Heart left ventricle (tissue), 16 donors: ENCODE data around the gene B3GALNT1. TPM values are rescaled to one million over a fixed set of nuclear protein-coding genes. Genes with fewer than 3 reads are reported as not detected.

ENCODE experiments used
- ATAC-seq, 4 donors: fragments of 200-7000 bp; cut with Tn5 transposase; one replicate each; pipeline ENCODE4 v1.9.1; 2020 to 2022; ENCODE audit warnings: moderate library complexity in 4 of 4, mild to moderate bottlenecking in 3 of 4, moderate number of reproducible peaks in 1 of 4
- DNase-seq, 5 donors: peaks; one replicate each; pipeline ENCODE4 v3.0.0-alpha.2; 2020
- H3K27ac ChIP-seq, 12 donors: fragments of 200-600 bp; sonication (generic) in 4 of 12; one replicate each; pipeline versions ENCODE4 v1.5.0 to v1.8.0; 2016 to 2022; ENCODE audit warnings: mild to moderate bottlenecking in 2 of 12
- H3K27me3 ChIP-seq, 9 donors: fragments of 200-600 bp; sonication (generic) in 2 of 9; one replicate each; pipeline versions ENCODE4 v1.5.1 to v1.8.0; 2016 to 2022; ENCODE audit warnings: mild to moderate bottlenecking in 3 of 9
- H3K36me3 ChIP-seq, 9 donors: fragments of 200-600 bp; sonication (generic) in 2 of 9; one replicate each; pipeline versions ENCODE4 v1.5.0 to v1.8.0; 2018 to 2022; ENCODE audit warnings: mild to moderate bottlenecking in 2 of 9
- H3K4me1 ChIP-seq, 12 donors: fragments of 200-600 bp; sonication (generic) in 4 of 12; one replicate each; pipeline versions ENCODE4 v1.5.0 to v1.8.0; 2016 to 2022; ENCODE audit warnings: mild to moderate bottlenecking in 3 of 12
- H3K4me3 ChIP-seq, 12 donors: fragments of 200-600 bp; sonication (generic) in 4 of 12; one replicate each; pipeline versions ENCODE4 v1.5.0 to v1.8.0; 2017 to 2022; ENCODE audit warnings: mild to moderate bottlenecking in 9 of 12, moderate library complexity in 4 of 12
- H3K9me3 ChIP-seq, 12 donors: fragments of 200-600 bp; sonication (generic) in 4 of 12; one replicate each; pipeline versions ENCODE4 v1.5.0 to v1.8.0; 2016 to 2022; ENCODE audit warnings: mild to moderate bottlenecking in 1 of 12
- POLR2A ChIP-seq, 2 donors: fragments of 450-650 bp; IDR thresholded peaks; one replicate each; pipeline ENCODE4 v1.6.1; 2017; ENCODE audit warnings: antibody characterized with exemption in 2 of 2, mild to moderate bottlenecking in 2 of 2, moderate library complexity in 2 of 2
- WGBS, 4 donors: extraction: QIAGEN DNeasy Blood & Tissue Kit in 2 of 4; methylation state at CpG; one replicate each; pipeline versions ENCODE4 v1.1.5 to v1.1.7; 2013 to 2018; 5-methylcytosine and 5-hydroxymethylcytosine counted together
- intact Hi-C, 10 donors: fragments of 100-400 bp; cut with DNase I; formaldehyde crosslinking; loops; one replicate each; pipeline versions ENCODE4 v1.11.1 to v1.14.2; 2022
- polyA plus RNA-seq, 2 donors: library from polyadenylated mRNA; stranded (reverse); fragments of 200-250 nt; gene quantifications; one replicate each; pipeline ENCODE4 v1.2.3, GENCODE V29; 2013
- total RNA-seq, 9 donors: library from RNA; depleted of rRNA in 2 of 9; stranded (reverse); fragments of >200 nt in 2 of 9; fragmentation: NEBNext Ultra II Directional in 3 of 9; extraction: Animal tissue kit (Norgen Biotek cat#: 25700) in 3 of 9; gene quantifications; one replicate each; pipeline versions ENCODE4 v1.1.0 to v1.2.4, GENCODE V29; 2016 to 2023
- TF ChIP-seq, protein P1 (sequence below), 12 donors: fragments of 200-600 bp; sonication (generic) in 4 of 12; IDR thresholded peaks; one replicate each; pipeline versions ENCODE4 v1.5.0 to v1.8.0; 2018 to 2022; ENCODE audit warnings: antibody characterized with exemption in 12 of 12, mild to moderate bottlenecking in 5 of 12
- donor health status: ischemic (EF 13 %, LVEDD 7.1; RV severe dilation, severe dysfunction).
- donor health status: healthy with polysubstance abuse.
- donor health status: DM: no; HTN: yes; CAD: no.
- donor health status: DM: no; HTN: no; CAD: no.
- donor health status: ischemic (EF 25% LVEDD 6.9; RV normal size, moderate dysfunction).
- donor health status: ischemic (EF 25% LVEDD 5.7; RV mildly dilated, moderate dysfunction).
- donor health status: healthy.
- donor health status: DM: yes; HTN: yes; CAD: no.
- donor health status: ischemic (EF 35%, LVEDD 5.7; RV mildly dilated, moderate dysfunction).
- donor health status: nonischemic (EF 11% LVEDD 7.7; RV severe dilation, severe dysfunction).
- donor health status: DM: yes; HTN: yes; CAD: no.
- donor health status: PGD.
- donor health status: ischemic (EF 29% LVEDD 5.4; RV normal size, mild dysfunction).
- donor health status: nonischemic (EF 23%, LVEDD 6.1; RV moderate dilation, normal function).

B3GALNT1 gene
- total and polyA plus RNA-seq, 11 donors = 15.2 to 94.6 (median 63.3) TPM

DNA sequence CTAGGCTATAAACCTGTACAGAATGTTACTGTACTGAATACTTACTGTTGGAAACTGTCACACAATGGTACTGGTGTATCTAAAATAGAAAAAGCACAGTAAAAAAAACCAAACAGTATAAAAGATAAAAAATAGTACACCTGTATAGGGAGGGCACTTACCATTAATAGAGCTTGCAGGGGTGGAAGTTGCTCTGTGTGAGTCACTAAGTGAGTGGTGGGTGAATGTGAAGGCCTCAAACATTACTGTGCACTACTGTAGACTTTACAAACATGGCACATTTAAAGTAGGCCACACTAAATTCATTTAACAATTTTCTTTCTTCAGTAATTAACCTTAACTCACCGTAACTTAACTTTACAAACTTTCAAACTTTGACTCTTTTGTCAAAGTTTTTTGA, 22.0 kb downstream of the B3GALNT1 start:
- peak overlapping the region in 4 of 12 donors; percentile 12 to 65 (median 53) for H3K27ac ChIP-seq
- no peak overlapping the region for H3K4me3 ChIP-seq
- H3K9me3 ChIP-seq = no peaks in the 10 kb centered on the region
- H3K36me3 ChIP-seq = peaks cover 0 to 54% (median 19%) of the 10 kb centered on the region in 9 donors
- H3K27me3 ChIP-seq = no peaks in the 10 kb centered on the region
- ATAC-seq (peak in 1 of 4 donors; percentile 32), DNase-seq (no peak)
- intact Hi-C loops = no loop called here
- 96 to 100% (median 99%) methylated on average over 1 of the region's 1 CpG for WGBS, 4 donors
- H3K4me1 ChIP-seq = peaks cover 0 to 25% (median 10%) of the 10 kb centered on the region in 12 donors
- TF ChIP-seq, protein P1, sequence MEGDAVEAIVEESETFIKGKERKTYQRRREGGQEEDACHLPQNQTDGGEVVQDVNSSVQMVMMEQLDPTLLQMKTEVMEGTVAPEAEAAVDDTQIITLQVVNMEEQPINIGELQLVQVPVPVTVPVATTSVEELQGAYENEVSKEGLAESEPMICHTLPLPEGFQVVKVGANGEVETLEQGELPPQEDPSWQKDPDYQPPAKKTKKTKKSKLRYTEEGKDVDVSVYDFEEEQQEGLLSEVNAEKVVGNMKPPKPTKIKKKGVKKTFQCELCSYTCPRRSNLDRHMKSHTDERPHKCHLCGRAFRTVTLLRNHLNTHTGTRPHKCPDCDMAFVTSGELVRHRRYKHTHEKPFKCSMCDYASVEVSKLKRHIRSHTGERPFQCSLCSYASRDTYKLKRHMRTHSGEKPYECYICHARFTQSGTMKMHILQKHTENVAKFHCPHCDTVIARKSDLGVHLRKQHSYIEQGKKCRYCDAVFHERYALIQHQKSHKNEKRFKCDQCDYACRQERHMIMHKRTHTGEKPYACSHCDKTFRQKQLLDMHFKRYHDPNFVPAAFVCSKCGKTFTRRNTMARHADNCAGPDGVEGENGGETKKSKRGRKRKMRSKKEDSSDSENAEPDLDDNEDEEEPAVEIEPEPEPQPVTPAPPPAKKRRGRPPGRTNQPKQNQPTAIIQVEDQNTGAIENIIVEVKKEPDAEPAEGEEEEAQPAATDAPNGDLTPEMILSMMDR (IDR thresholded peaks at IDR 0.05) = no peak
- no peak for TF ChIP-seq POLR2A (IDR thresholded peaks at IDR 0.05)

- Histone ChIP-seq H3K36me3 (peaks cover 0 to 43% (median 19%) of the 10 kb centered on the region in 9 donors), H3K27ac (peak overlapping the region in 11 of 12 donors; percentile 12 to 65 (median 40)), H3K9me3 (no peaks in the 10 kb centered on the region), H3K4me3 (peak overlapping the region in 1 of 12 donors; percentile 19), H3K4me1 (peaks cover 0 to 28% (median 11%) of the 10 kb centered on the region in 12 donors), H3K27me3 (no peaks in the 10 kb centered on the region)
- DNase-seq = peak in 1 of 5 donors; percentile 66
- no peak for TF ChIP-seq POLR2A (IDR thresholded peaks at IDR 0.05)
- 11 to 34% (median 22%) methylated on average over 2 of the region's 2 CpGs for WGBS, 4 donors
- ATAC-seq = peak; percentile 79 to 91 (median 90)
- intact Hi-C loops = no loop called here
Observed at GRCh38 chr3:161082063-161082462, 23.1 kb downstream of the B3GALNT1 start.

- peak in 3 of 4 donors; percentile 15 to 29 (median 25) for ATAC-seq
- 26 to 39% (median 34%) methylated on average over 4 of the region's 4 CpGs for WGBS, 4 donors
- peak overlapping the region in 10 of 12 donors; percentile 15 to 65 (median 42) for H3K27ac ChIP-seq
- H3K27me3 ChIP-seq = no peaks in the 10 kb centered on the region
- no peak for DNase-seq
- H3K9me3 ChIP-seq = no peaks in the 10 kb centered on the region
- peaks cover 0 to 28% (median 11%) of the 10 kb centered on the region in 12 donors for H3K4me1 ChIP-seq
- peaks cover 0 to 39% (median 17%) of the 10 kb centered on the region in 9 donors for H3K36me3 ChIP-seq
- peak overlapping the region in 1 of 12 donors; percentile 19 for H3K4me3 ChIP-seq
- intact Hi-C loops = no loop called here
- TF ChIP-seq, protein P1 (IDR thresholded peaks at IDR 0.05) = no peak
- no peak for TF ChIP-seq POLR2A (IDR thresholded peaks at IDR 0.05)
Observed at GRCh38 chr3:161081633-161082032, 23.5 kb downstream of the B3GALNT1 start.

- intact Hi-C loops = loop anchor here in 1 of 10 donors (10.0 kb wide), 1 partner anchor 342 kb away; no protein-coding TSS in a partner anchor
- WGBS, 4 donors = 91 to 100% (median 97%) methylated on average over 1 of the region's 1 CpG
- no peak for ATAC-seq
Observed at GRCh38 chr3:161073181-161073580, 32.0 kb downstream of the B3GALNT1 start.

More at GRCh38 chr3:161073181-161073580, 32.0 kb downstream of the B3GALNT1 start:
- Histone ChIP-seq H3K9me3 (no peaks in the 10 kb centered on the region), H3K27me3 (no peaks in the 10 kb centered on the region), H3K4me3 (no peak overlapping the region), H3K4me1 (peaks cover 0 to 33% (median 6%) of the 10 kb centered on the region in 12 donors), H3K36me3 (peaks cover 0 to 5% (median 0%) of the 10 kb centered on the region in 9 donors), H3K27ac (no peak overlapping the region)
- TF ChIP-seq, protein P1 (IDR thresholded peaks at IDR 0.05) = no peak
- no peak for TF ChIP-seq POLR2A (IDR thresholded peaks at IDR 0.05)
- no peak for DNase-seq
